ENCODE results near the gene FBLN2. TPM values are rescaled to one million over a fixed set of nuclear protein-coding genes. Genes with fewer than 3 reads are reported as not detected.

FBLN2 gene
- total RNA-seq, 1 donor, result 0.73 TPM

DNA sequence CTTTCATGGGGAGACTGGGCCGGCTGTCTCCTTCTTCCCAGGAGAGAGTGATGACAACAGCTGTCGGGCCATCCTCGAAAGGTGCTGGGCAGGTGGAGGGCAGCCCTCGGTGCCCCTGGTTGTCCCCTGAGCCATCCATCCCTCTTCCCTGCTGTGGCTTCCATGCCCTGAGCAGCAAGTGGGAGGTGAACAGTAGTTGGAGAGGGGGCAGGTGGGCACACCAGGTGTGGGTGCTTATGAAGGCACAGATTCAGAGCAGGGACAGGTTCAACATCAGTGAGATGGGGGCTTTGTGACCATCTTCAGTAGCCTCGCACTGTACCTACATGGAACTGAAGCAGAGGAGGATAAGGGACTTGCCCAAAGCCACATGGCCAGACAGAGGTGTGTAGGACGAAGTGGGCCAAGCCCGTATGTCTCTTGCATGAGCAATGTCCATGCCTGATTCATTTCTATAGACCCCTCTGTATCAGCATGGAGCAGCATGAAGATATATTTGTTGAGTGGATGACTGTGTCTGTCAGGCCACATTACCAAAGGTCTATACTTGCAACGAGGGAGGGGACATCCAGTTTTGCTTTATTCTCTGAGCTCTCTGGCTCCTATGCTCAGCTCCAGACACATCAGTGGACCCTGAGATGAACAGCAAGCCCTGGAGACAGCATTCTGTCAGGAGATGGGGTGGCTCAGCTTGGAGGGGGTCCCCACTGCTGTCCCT, 107.8 kb downstream of the FBLN2 start:
- Histone ChIP-seq H3K4me3 (ENCODE audit: low read length) (no peak overlapping the region), H3K4me1 (ENCODE audit: insufficient read depth, low read length) (peaks cover 12% of the 10 kb centered on the region), H3K27me3 (ENCODE audit: insufficient read depth, low read length) (peaks cover 16% of the 10 kb centered on the region), H3K9me3 (ENCODE audit: low read depth, low read length) (no peaks in the 10 kb centered on the region)

DNA sequence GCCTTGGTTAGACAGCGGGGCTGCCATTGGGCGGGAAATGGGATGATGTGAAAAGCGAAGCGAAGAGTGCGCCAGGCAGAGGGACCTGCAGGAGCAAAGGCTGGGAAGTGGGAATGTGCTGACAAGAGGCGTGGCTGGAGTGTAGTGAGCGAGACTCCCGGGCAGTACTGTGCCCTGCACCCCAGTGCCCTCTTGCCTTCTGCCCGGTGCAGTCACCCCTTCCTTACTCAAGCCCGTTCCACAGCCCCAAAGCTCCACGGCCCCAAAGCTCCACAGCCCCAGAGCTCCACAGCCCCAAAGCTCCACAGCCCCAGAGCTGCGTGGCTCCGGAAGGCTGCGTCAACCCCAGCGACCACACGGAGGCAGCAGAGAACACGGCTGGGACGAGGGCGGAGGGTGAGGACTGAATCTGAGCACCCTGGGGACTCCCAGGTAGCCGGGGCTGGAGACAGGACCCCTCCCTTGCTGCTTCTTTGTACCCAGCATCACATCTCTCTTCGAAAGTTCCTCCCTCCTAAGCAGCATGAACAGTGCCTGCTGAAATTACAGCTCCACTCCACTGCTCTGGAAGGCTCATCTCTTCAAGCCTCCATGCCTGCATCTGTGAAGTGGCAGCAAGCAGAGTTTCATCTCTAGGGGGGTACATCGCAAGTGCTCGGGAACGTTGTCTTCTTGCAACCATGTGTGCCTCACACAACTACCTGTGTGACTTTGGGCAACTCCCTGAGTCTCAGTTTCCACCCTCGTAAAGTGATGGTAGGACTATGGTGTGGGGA, 108.9 kb downstream of the FBLN2 start:
- peaks cover 12% of the 10 kb centered on the region for H3K4me1 ChIP-seq (ENCODE audit: insufficient read depth, low read length)
- no peak overlapping the region for H3K4me3 ChIP-seq (ENCODE audit: low read length)
- no peaks in the 10 kb centered on the region for H3K9me3 ChIP-seq (ENCODE audit: low read depth, low read length)
- peaks cover 16% of the 10 kb centered on the region for H3K27me3 ChIP-seq (ENCODE audit: insufficient read depth, low read length)

GRCh38 chr3:13658681-13659080, 109.8 kb downstream of the FBLN2 start:
- Histone ChIP-seq H3K27me3 (ENCODE audit: insufficient read depth, low read length) (peaks cover 16% of the 10 kb centered on the region), H3K9me3 (ENCODE audit: low read depth, low read length) (no peaks in the 10 kb centered on the region), H3K4me3 (ENCODE audit: low read length) (no peak overlapping the region), H3K4me1 (ENCODE audit: insufficient read depth, low read length) (peaks cover 12% of the 10 kb centered on the region)

GRCh38 chr3:13659221-13659969, 110.5 kb downstream of the FBLN2 start:
- no peak overlapping the region for H3K4me3 ChIP-seq (ENCODE audit: low read length)
- peaks cover 8% of the 10 kb centered on the region for H3K4me1 ChIP-seq (ENCODE audit: insufficient read depth, low read length)
- H3K27me3 ChIP-seq (ENCODE audit: insufficient read depth, low read length), result peaks cover 16% of the 10 kb centered on the region
- H3K9me3 ChIP-seq (ENCODE audit: low read depth, low read length), result no peaks in the 10 kb centered on the region

DNA sequence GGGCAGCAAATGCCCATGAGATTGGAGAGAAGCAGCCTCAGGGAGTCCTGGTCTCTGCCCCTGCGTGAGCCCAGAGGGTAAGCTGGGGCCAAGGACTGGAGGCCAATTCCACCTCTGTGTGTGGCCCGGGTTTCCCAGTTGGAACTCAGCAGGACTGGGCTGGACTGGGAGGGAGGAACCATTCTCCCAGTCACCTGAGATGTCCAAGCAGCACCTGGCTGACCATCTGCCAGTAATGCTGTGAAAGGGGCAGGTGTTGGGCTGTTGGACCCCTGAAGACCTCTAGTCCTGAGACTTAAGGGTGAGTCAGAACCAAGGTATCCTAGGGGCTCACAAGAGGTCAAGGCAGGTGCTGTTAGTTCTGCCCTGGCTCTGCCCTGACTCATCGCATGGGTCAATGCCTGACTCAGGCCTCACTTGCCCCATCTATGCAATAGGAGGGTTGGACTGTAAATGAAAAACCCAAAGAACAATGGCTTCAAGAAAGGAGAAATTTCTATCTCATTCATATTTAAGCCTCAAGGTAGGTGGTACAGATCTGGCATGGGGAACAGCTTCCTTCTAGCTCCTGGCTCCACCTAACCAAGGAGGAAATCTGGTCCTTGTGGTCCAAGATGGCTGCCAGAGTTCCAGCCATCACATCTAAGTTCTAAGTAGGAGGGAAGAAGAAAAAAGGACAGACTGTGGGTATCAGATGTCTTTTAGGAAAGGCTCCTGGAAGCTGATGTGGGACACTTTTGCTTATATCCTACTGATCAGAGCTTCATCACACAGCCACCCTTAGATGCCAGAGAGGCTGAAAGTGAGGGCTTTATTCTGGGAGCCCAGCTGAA, 111.3 kb downstream of the FBLN2 start:
- Histone ChIP-seq H3K27me3 (ENCODE audit: insufficient read depth, low read length) (peaks cover 16% of the 10 kb centered on the region), H3K4me1 (ENCODE audit: insufficient read depth, low read length) (no peaks in the 10 kb centered on the region), H3K9me3 (ENCODE audit: low read depth, low read length) (no peaks in the 10 kb centered on the region), H3K4me3 (ENCODE audit: low read length) (no peak overlapping the region)

DNA sequence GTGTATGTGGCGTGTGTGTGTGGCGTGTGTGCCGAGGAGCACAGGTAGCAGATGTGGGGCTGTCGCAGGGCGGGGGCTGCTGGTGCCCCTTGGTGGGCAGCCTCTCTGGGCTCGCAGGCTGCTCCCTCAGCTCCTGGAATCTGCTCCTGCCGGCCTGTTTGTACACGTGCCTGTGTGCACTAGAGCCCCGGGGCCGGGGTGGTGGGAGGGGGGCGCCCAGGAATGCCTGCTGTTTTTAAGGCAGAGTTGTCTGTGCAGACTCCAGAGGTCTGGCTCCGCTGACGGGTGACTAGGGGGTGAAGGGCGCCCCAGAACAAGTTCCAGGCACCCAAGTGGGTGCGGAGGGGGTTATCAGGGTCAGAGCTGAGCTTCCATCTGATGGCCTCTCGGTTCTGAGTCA, 112.2 kb downstream of the FBLN2 start:
- H3K4me1 ChIP-seq (ENCODE audit: insufficient read depth, low read length), result no peaks in the 10 kb centered on the region
- no peaks in the 10 kb centered on the region for H3K9me3 ChIP-seq (ENCODE audit: low read depth, low read length)
- peaks cover 13% of the 10 kb centered on the region for H3K27me3 ChIP-seq (ENCODE audit: insufficient read depth, low read length)
- H3K4me3 ChIP-seq (ENCODE audit: low read length), result no peak overlapping the region

- Histone ChIP-seq H3K27me3 (ENCODE audit: insufficient read depth, low read length) (peaks cover 3% of the 10 kb centered on the region), H3K9me3 (ENCODE audit: low read depth, low read length) (no peaks in the 10 kb centered on the region), H3K4me3 (ENCODE audit: low read length) (no peak overlapping the region), H3K4me1 (ENCODE audit: insufficient read depth, low read length) (no peaks in the 10 kb centered on the region)
Observed at GRCh38 chr3:13662238-13662847, 113.4 kb downstream of the FBLN2 start.

DNA sequence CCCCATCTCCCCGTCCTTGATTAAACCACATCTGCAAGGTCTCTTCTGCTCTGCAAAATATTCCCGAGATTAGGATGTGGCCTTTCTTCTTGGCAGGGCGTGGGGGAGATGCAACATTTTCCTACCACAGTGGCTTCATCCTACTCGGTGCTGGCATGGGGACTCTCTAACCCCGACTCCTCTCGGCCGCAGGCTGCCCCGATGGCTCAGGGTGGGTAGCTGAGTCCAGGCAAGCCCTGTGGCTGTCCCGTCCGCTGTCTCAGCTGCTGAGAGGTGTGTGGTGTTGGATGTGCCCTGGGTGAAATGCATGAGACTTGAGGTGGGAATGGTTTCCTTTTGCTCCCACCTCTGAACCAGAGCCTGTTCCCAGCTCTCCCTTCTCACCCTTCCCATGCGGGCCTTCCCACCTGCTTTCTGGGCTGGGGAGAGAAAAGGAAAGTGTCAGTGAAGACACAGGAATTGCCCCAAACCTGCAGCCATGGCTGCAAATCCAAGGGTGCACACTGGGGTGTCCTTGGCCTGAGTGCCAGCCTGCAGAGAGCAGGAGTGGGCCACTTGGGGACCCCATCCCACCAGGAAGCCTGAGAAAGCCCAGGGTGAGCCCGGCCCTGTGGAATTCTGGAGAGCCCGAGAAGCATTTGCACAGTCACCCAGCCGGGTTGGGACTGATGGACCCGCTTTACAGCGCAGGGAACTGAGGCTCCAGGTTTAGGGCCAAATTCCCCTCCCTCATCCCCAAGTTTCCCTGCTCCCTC, 115.0 kb downstream of the FBLN2 start:
- Histone ChIP-seq H3K4me1 (ENCODE audit: insufficient read depth, low read length) (no peaks in the 10 kb centered on the region), H3K9me3 (ENCODE audit: low read depth, low read length) (no peaks in the 10 kb centered on the region), H3K4me3 (ENCODE audit: low read length) (no peak overlapping the region), H3K27me3 (ENCODE audit: insufficient read depth, low read length) (no peaks in the 10 kb centered on the region)

GRCh38 chr3:13665582-13666226, 116.8 kb downstream of the FBLN2 start:
- Histone ChIP-seq H3K27me3 (ENCODE audit: insufficient read depth, low read length) (no peaks in the 10 kb centered on the region), H3K9me3 (ENCODE audit: low read depth, low read length) (no peaks in the 10 kb centered on the region), H3K4me1 (ENCODE audit: insufficient read depth, low read length) (no peaks in the 10 kb centered on the region), H3K4me3 (ENCODE audit: low read length) (no peak overlapping the region)

- Histone ChIP-seq H3K9me3 (ENCODE audit: low read depth, low read length) (no peaks in the 10 kb centered on the region), H3K27me3 (ENCODE audit: insufficient read depth, low read length) (no peaks in the 10 kb centered on the region), H3K4me1 (ENCODE audit: insufficient read depth, low read length) (no peaks in the 10 kb centered on the region), H3K4me3 (ENCODE audit: low read length) (no peak overlapping the region)
Observed at GRCh38 chr3:13666227-13666619, 117.3 kb downstream of the FBLN2 start.

GRCh38 chr3:13666781-13667709, 118.1 kb downstream of the FBLN2 start:
- Histone ChIP-seq H3K4me3 (ENCODE audit: low read length) (no peak overlapping the region), H3K9me3 (ENCODE audit: low read depth, low read length) (no peaks in the 10 kb centered on the region), H3K27me3 (ENCODE audit: insufficient read depth, low read length) (no peaks in the 10 kb centered on the region), H3K4me1 (ENCODE audit: insufficient read depth, low read length) (no peaks in the 10 kb centered on the region)

DNA sequence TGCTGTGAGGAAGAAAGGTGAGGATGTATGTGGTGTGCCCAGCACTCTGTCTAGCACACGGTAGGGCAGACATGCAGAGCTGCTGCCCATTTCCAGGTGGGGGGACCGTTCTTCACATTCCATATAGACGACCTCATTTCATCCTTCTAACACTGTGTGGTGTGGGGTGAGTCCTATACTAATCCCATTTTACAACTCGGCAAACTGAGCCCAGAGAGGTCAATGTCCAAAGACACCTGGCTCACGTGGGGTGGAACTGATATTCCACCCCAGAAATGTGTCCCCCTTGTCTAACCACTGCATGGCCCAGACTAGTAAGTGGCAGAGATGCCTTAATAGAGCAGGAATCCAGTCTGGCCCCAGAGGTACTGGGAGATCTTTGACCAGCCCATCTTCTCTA, 119.2 kb downstream of the FBLN2 start:
- no peaks in the 10 kb centered on the region for H3K27me3 ChIP-seq (ENCODE audit: insufficient read depth, low read length)
- H3K9me3 ChIP-seq (ENCODE audit: low read depth, low read length), result no peaks in the 10 kb centered on the region
- no peak overlapping the region for H3K4me3 ChIP-seq (ENCODE audit: low read length)
- no peaks in the 10 kb centered on the region for H3K4me1 ChIP-seq (ENCODE audit: insufficient read depth, low read length)

All from mononuclear cell (primary cell).